Caki2 (cell line): ENCODE measurements around the gene SOCS4. TPM values are rescaled to one million over a fixed set of nuclear protein-coding genes. Genes with fewer than 3 reads are reported as not detected.
"Not testable (repeated sequence)": the region's sequence is repeated elsewhere in the genome, so short reads cannot be mapped to it uniquely, and the experiment has no call there.

Source experiments
- DNase-seq: peaks from one replicate; pipeline ENCODE4 v3.0.0-alpha.2; 2015; ENCODE audit warnings: low read depth
- in situ Hi-C: cut with HindIII; loops from 2 replicates; pipeline ENCODE4 v1.10.0; 2016; ENCODE audit warnings: low sequenced_read_pairs, low pct_unique_long_range_greater_than_20kb, mixed read lengths
- total RNA-seq: library from RNA; depleted of rRNA; stranded (reverse); fragments of >200 nt; shearing (Covaris generic); gene quantifications from 2 replicates; pipeline ENCODE4 v1.2.3, GENCODE V29; 2014; ENCODE audit warnings: low replicate concordance; rRNA removed

The SOCS4 gene
- total RNA-seq, 1 experiment from 2014 or later, result 4.7 TPM

- DNase-seq, result no peak
- in situ Hi-C loops, result no loop called here
Measured at GRCh38 chr14:55074662-55075061, 47.6 kb downstream of the SOCS4 start.

DNA sequence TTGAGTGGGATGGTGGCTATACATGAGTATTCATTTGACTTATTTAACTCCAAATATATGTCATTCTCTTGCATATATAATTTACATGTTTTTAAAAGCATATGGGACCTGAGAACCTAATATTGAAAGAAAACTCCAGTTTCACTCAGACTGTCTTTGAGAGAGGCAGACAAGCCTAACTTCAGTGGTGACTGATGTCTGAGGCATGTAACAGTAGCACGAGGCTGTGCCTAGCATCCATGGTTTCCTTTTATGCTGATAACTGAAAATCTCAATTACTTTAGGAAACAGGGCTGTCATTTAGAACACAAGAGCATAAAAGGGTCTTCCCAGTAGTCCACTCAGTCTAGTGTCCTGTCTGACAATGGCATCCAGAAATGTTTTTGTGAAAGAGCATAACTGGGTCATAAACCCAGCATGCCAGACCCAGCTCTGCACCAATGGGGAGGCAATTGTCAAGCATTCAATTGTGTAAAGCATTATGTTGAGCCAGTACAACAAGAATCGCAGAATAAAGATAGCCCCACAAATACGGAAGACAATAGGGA, 48.7 kb downstream of the SOCS4 start:
- in situ Hi-C loops, result no loop called here
- no peak for DNase-seq

- DNase-seq, result peak; percentile 17
- in situ Hi-C loops, result no loop called here
Measured at GRCh38 chr14:55077170-55078151, 50.4 kb downstream of the SOCS4 start.

DNA sequence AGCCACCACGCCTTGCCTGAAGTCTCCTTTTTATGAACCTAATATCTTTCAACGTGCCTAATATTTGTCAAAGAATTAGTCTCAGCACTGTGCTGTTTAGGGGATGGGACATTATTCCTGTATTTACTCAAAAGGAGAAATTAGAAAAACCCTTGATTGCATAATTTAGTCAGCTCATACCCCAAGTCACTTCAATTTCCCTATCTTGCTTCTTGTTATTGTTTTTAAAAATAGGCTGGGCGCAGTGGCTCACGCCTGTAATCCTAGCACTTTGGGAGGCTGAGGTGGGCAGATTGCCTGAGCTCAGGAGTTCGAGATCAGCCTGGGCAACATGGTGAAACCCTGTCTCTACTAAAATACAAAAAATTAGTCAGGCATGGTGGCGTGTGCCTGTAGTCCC, 52.9 kb downstream of the SOCS4 start:
- in situ Hi-C loops, DNase-seq: not testable (repeated sequence)

GRCh38 chr14:55084401-55085059, 57.5 kb downstream of the SOCS4 start:
- DNase-seq, result no peak
- in situ Hi-C loops, result no loop called here

DNA sequence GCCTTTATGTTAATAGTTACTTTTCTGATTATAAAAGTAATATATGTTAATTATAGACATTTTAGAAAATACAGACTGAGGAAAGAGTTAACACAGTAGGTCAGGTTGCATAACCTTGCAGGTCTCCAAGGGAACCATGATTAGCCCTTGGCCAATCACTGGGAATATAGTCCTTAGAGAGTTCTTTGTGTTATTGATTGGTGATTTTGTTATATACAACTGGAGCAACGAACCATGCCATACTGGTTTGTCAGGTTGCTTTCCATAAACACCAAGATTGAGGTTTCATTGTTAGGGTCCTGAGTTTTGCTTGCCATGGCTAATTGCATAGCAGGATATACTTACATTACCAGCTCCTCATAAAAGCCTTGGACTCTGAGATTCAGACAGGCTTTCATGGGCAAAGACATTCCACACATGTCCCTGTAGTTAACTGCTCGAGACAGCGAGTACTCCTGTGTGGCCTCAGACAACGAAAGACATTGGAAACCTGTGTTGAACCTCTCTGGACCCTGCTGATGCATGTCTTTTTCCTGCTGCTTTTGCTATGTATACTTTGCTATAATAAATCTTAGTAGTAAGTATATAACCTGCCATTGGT, 58.1 kb downstream of the SOCS4 start:
- DNase-seq, result no peak
- in situ Hi-C loops, result no loop called here

DNA sequence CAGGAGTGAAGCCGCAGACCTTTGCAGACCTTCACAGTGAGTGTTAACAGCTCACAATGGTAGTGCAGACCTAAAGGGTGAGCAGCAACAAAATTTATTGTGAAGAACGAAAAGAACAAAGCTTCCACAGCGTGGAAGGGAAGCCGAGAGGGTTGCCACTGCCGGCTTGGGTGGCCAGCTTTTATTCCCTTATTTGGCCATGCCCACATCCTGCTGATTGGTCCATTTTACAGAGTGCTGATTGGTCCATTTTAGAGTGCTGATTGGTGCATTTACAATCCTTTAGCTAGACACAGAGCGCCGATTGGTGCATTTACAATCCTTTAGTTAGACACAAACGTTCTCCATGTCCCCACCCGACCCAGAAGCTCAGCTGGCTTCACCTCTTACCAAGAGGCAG, 59.9 kb downstream of the SOCS4 start:
- no peak for DNase-seq
- in situ Hi-C loops, result no loop called here

GRCh38 chr14:55088356-55088755, 61.3 kb downstream of the SOCS4 start:
- in situ Hi-C loops, result no loop called here

DNA sequence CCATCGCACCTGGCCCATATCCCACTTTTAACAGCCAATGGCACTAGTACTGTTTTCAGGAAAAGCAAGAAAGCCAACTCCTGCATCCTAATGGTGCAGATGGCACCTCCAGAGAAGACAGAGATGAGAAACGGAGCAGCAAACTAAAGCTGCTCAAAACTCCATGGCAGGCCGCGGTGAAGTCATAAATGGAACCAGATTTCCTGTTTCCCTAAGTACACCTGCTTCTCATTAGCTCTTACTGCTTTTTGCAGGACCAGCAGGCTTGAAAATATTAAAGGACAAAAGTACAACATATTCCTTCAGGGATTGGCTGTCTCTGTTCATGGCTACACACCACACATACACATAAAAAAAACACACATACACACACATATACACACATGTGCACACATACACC, 65.3 kb downstream of the SOCS4 start:
- in situ Hi-C loops, result no loop called here
- no peak for DNase-seq

More at GRCh38 chr14:55088356-55088755, 61.3 kb downstream of the SOCS4 start:
- DNase-seq, result no peak

- in situ Hi-C loops, result no loop called here
- DNase-seq, result peak; percentile 75
Measured at GRCh38 chr14:55094292-55095157, 67.5 kb downstream of the SOCS4 start.

DNA sequence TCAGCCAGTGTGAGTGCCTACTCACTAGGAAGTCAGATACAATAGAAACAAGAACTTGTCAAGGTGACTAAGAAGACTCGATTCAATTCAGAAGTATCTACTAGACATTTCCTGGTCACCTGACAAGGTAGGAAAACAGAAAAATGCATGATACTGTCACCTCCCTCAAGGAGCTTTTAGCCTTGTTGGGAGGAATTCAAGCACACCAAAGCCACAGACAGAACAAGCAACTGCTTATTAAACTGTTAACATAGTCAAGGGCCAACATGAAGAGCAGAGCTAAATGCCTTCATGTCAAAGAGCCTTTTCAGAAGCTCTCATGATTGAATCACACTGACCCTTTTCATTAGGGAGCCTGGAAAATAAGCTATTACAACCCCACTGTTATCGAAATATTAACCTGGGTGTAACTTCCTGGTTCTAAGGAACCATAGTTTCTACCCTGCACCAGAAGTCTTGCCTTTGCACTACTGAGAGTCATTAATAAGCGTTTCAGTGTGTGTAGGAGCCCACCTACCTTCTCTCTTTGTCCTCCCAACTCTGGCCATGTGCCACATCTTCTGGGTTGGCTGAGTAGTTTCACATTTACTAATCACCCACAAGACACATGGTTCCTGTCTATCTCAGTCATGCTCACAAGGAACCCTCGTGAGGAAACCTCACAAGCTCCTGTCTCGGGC, 71.0 kb downstream of the SOCS4 start:
- in situ Hi-C loops, result no loop called here
- peak; percentile 24 for DNase-seq

GRCh38 chr14:55098561-55098898, 71.5 kb downstream of the SOCS4 start:
- in situ Hi-C loops, result no loop called here
- DNase-seq, result no peak

Other genes starting within 250 kb of the SOCS4 start
- gene GCH1, start 124.4 kb upstream of the SOCS4 start, total RNA-seq, result 0.38 and 1.7 TPM in 2 replicates
- gene WDHD1, start 137 bp upstream of the SOCS4 start, total RNA-seq, result 6.3 and 10.0 TPM in 2 replicates
- 18.9 and 46.6 TPM in 2 replicates for gene MAPK1IP1L, start 24.4 kb downstream of the SOCS4 start, total RNA-seq
- 246 and 274 TPM in 2 replicates for gene LGALS3, start 102.0 kb downstream of the SOCS4 start, total RNA-seq
- gene DLGAP5, start 164.3 kb downstream of the SOCS4 start, total RNA-seq, result 27.1 and 29.9 TPM in 2 replicates
- 17.9 and 20.3 TPM in 2 replicates for gene FBXO34, start 244.2 kb downstream of the SOCS4 start, total RNA-seq